HEK293 (cell line): ENCODE measurements around the gene FCAR.
"Not testable (repeated sequence)": the region's sequence is repeated elsewhere in the genome, so short reads cannot be mapped to it uniquely, and the experiment has no call there.

ENCODE experiments used
- CTCF ChIA-PET: fragments of 350-600 bp; formaldehyde crosslinking; extraction: SDS; loops from one replicate; lab custom pipeline; 2021; ENCODE audit warnings: antibody characterized with exemption; lab: Yijun Ruan, JAX
- POLR2A ChIA-PET: fragments of 300-600 bp; formaldehyde crosslinking; extraction: SDS; loops from one replicate; lab custom pipeline; 2020; ENCODE audit warnings: antibody characterized with exemption, inconsistent platforms; lab: Yijun Ruan, JAX
- H3K27ac ChIP-seq: fragments of 200-500 bp; sonication (Bioruptor generic); 2 replicates; pipeline ENCODE4 v1.5.1; 2014; ENCODE audit warnings: low read depth, low read length, control low read depth, inconsistent platforms; ENCODE audit errors: extremely low read depth
- H3K36me3 ChIP-seq, 2 experiments: fragments of 200-500 bp in 1 of 2; sonication (Bioruptor generic) in 1 of 2; 1 replicate in 1 of 2; 2 replicates in 1 of 2; pipeline ENCODE4 v1.5.1; 2014 to 2017; ENCODE audit warnings: inconsistent platforms in 2 of 2, low read length in 2 of 2; ENCODE audit not compliant: control insufficient read depth in 2 of 2, insufficient read depth in 1 of 2
- H3K4me1 ChIP-seq: fragments of 200-500 bp; sonication (Bioruptor generic); 2 replicates; pipeline ENCODE4 v1.5.1; 2014; ENCODE audit warnings: mild to moderate bottlenecking, low read length, inconsistent platforms; ENCODE audit not compliant: control insufficient read depth, insufficient read depth
- H3K4me3 ChIP-seq: 2 replicates; pipeline ENCODE4 v1.5.1; 2011; ENCODE audit warnings: low read depth, mild to moderate bottlenecking, control low read depth, low read length, moderate library complexity
- H3K9me3 ChIP-seq: fragments of 200-500 bp; sonication (Bioruptor generic); 2 replicates; pipeline ENCODE4 v1.5.1; 2014; ENCODE audit warnings: low read depth, low read length, inconsistent platforms; ENCODE audit not compliant: control insufficient read depth, insufficient read depth
- ATF2 ChIP-seq: fragments of 450-650 bp; formaldehyde crosslinking; IDR thresholded peaks from 2 replicates; pipeline ENCODE4 v1.5.1; 2016; ENCODE audit warnings: missing biosample characterization, missing genetic modification characterization, low read depth
- BCL6B ChIP-seq: fragments of 450-650 bp; formaldehyde crosslinking; IDR thresholded peaks from 2 replicates; pipeline ENCODE4 v1.5.1; 2017; ENCODE audit warnings: missing biosample characterization, missing genetic modification characterization
- GLI2 ChIP-seq: fragments of 450-650 bp; formaldehyde crosslinking; IDR thresholded peaks from 2 replicates; pipeline ENCODE4; 2017; ENCODE audit warnings: missing biosample characterization, missing genetic modification characterization, low read depth, borderline replicate concordance
- GLIS1 ChIP-seq: fragments of 450-650 bp; formaldehyde crosslinking; IDR thresholded peaks from 2 replicates; pipeline ENCODE4 v1.5.1; 2016; ENCODE audit warnings: missing biosample characterization, missing genetic modification characterization
- MEIS1 ChIP-seq: sonication (generic); formaldehyde crosslinking; IDR thresholded peaks from 2 replicates; pipeline ENCODE4 v1.8.1; 2022; ENCODE audit warnings: missing genetic modification reagents, mild to moderate bottlenecking, borderline replicate concordance
- OSR2 ChIP-seq: fragments of 450-650 bp; formaldehyde crosslinking; IDR thresholded peaks from 2 replicates; pipeline ENCODE4 v1.5.1; 2016; ENCODE audit warnings: missing biosample characterization, missing genetic modification characterization
- ZBTB20 ChIP-seq: fragments of 450-650 bp; formaldehyde crosslinking; IDR thresholded peaks from 2 replicates; pipeline ENCODE4 v1.5.1; 2016; ENCODE audit warnings: missing biosample characterization, missing genetic modification characterization
- ZFP69B ChIP-seq: fragments of 450-650 bp; formaldehyde crosslinking; IDR thresholded peaks from 2 replicates; pipeline ENCODE4 v1.5.1; 2016; ENCODE audit warnings: missing biosample characterization, missing genetic modification characterization
- ZNF133 ChIP-seq: fragments of 450-650 bp; formaldehyde crosslinking; IDR thresholded peaks from 2 replicates; pipeline ENCODE4 v1.5.1; 2016; ENCODE audit warnings: missing biosample characterization, missing genetic modification characterization
- ZNF211 ChIP-seq: fragments of 450-650 bp; formaldehyde crosslinking; IDR thresholded peaks from 2 replicates; pipeline ENCODE4 v1.5.1; 2016; ENCODE audit warnings: low read depth, missing biosample characterization, missing genetic modification characterization
- ZNF23 ChIP-seq: fragments of 450-650 bp; formaldehyde crosslinking; IDR thresholded peaks from 2 replicates; pipeline ENCODE4 v1.5.1; 2016; ENCODE audit warnings: missing biosample characterization, missing genetic modification characterization, borderline replicate concordance
- ZNF239 ChIP-seq: fragments of 450-650 bp; formaldehyde crosslinking; IDR thresholded peaks from 2 replicates; pipeline ENCODE4 v1.5.1; 2016; ENCODE audit warnings: missing biosample characterization, missing genetic modification characterization
- ZNF404 ChIP-seq: fragments of 450-650 bp; formaldehyde crosslinking; IDR thresholded peaks from 2 replicates; pipeline ENCODE4 v1.5.1; 2017; ENCODE audit warnings: missing biosample characterization, missing genetic modification characterization
- ZNF426 ChIP-seq: fragments of 450-650 bp; formaldehyde crosslinking; IDR thresholded peaks from 2 replicates; pipeline ENCODE4 v1.5.1; 2017; ENCODE audit warnings: missing biosample characterization, missing genetic modification characterization, mild to moderate bottlenecking, inconsistent platforms, moderate library complexity
- ZNF433 ChIP-seq: fragments of 450-650 bp; formaldehyde crosslinking; IDR thresholded peaks from 2 replicates; pipeline ENCODE4 v1.5.1; 2016; ENCODE audit warnings: missing biosample characterization, missing genetic modification characterization, low read depth
- ZNF473 ChIP-seq: fragments of 450-650 bp; formaldehyde crosslinking; IDR thresholded peaks from 2 replicates; pipeline ENCODE4 v1.5.1; 2017; ENCODE audit warnings: missing biosample characterization, missing genetic modification characterization
- ZNF510 ChIP-seq: fragments of 450-650 bp; formaldehyde crosslinking; IDR thresholded peaks from 2 replicates; pipeline ENCODE4 v1.5.1; 2018; ENCODE audit warnings: mild to moderate bottlenecking, missing genetic modification characterization, missing biosample characterization; ENCODE audit not compliant: insufficient replicate concordance
- ZNF529 ChIP-seq: fragments of 450-650 bp; formaldehyde crosslinking; IDR thresholded peaks from 2 replicates; pipeline ENCODE4 v1.5.1; 2017; ENCODE audit warnings: missing genetic modification characterization, missing biosample characterization; ENCODE audit not compliant: insufficient replicate concordance
- ZNF580 ChIP-seq: fragments of 450-650 bp; formaldehyde crosslinking; IDR thresholded peaks from 2 replicates; pipeline ENCODE4 v1.5.1; 2016; ENCODE audit warnings: missing biosample characterization, missing genetic modification characterization
- ZNF600 ChIP-seq: fragments of 450-650 bp; formaldehyde crosslinking; IDR thresholded peaks from 2 replicates; pipeline ENCODE4 v1.5.1; 2016; ENCODE audit warnings: missing biosample characterization, missing genetic modification characterization
- ZNF623 ChIP-seq: fragments of 450-650 bp; formaldehyde crosslinking; IDR thresholded peaks from 2 replicates; pipeline ENCODE4 v1.5.1; 2016; ENCODE audit warnings: missing biosample characterization, missing genetic modification characterization
- ZNF704 ChIP-seq: fragments of 450-650 bp; formaldehyde crosslinking; IDR thresholded peaks from 2 replicates; pipeline ENCODE4 v1.5.1; 2016; ENCODE audit warnings: missing biosample characterization, missing genetic modification characterization
- ZNF747 ChIP-seq: fragments of 450-650 bp; formaldehyde crosslinking; IDR thresholded peaks from 2 replicates; pipeline ENCODE4 v1.5.1; 2016; ENCODE audit warnings: missing biosample characterization, missing genetic modification characterization
- ZSCAN18 ChIP-seq: fragments of 450-650 bp; formaldehyde crosslinking; IDR thresholded peaks from 2 replicates; pipeline ENCODE4 v1.5.1; 2016; ENCODE audit warnings: missing biosample characterization, missing genetic modification characterization

Gene FCAR

GRCh38 chr19:54906819-54907218 lies 32.8 kb downstream of the FCAR start:
- TF ChIP-seq ZNF600 (no peak), ZNF23 (no peak), ZNF473 (tag by site-specific recombination) (no peak), ZNF580 (tag by site-specific recombination) (no peak), ZFP69B (no peak), ZNF510 (tag by site-specific recombination) (no peak), BCL6B (no peak), OSR2 (tag by site-specific recombination) (no peak), MEIS1 (no peak), GLIS1 (no peak)
- TF ChIP-seq, all 188 proteins: peak for 0
- Histone ChIP-seq H3K4me1 (no peaks in the 10 kb centered on the region), H3K27ac (no peak overlapping the region), H3K9me3 (no peaks in the 10 kb centered on the region), H3K36me3 (no peaks in the 10 kb centered on the region), H3K4me3 (no peak overlapping the region)
- ChIA-PET CTCF (interaction anchor here (1.0 kb wide), 1 partner anchor 25 kb away, joined by 4 read pairs; no protein-coding TSS in a partner anchor), POLR2A (no interaction called here)

- H3K4me1 ChIP-seq, H3K9me3 ChIP-seq, H3K27ac ChIP-seq, H3K4me3 ChIP-seq, H3K36me3 ChIP-seq, POLR2A ChIA-PET: not testable (repeated sequence)
- CTCF ChIA-PET = interaction anchor here (0.6 to 1.0 kb wide), 3 partner anchors 26 to 596 kb away, joined by 3 to 4 read pairs (median 3); no protein-coding TSS in a partner anchor
These were observed 33.9 kb downstream of the FCAR start for GRCh38 chr19:54907899-54908298.

GRCh38 chr19:54916822-54917221 lies 42.8 kb downstream of the FCAR start:
- H3K36me3 ChIP-seq = no peaks in the 10 kb centered on the region
- H3K27ac ChIP-seq = no peak overlapping the region
- H3K4me1 ChIP-seq = no peaks in the 10 kb centered on the region
- CTCF ChIA-PET = interaction anchor here (0.6 to 2.1 kb wide), 3 partner anchors 36 to 435 kb away, joined by 3 to 16 read pairs (median 4); no protein-coding TSS in a partner anchor
- H3K9me3 ChIP-seq = no peaks in the 10 kb centered on the region
- TF ChIP-seq ATF2 (tag by site-specific recombination) = no peak
- no peak for TF ChIP-seq ZNF426 (tag by site-specific recombination)
- no peak for TF ChIP-seq ZNF580 (tag by site-specific recombination)
- TF ChIP-seq ZSCAN18 (tag by site-specific recombination) = no peak
- TF ChIP-seq ZNF510 (tag by site-specific recombination) = no peak
- no peak for TF ChIP-seq GLI2 (tag by site-specific recombination)
- no peak for TF ChIP-seq ZBTB20 (tag by site-specific recombination)
- no peak for TF ChIP-seq ZNF529 (tag by site-specific recombination)
- TF ChIP-seq GLIS1 = no peak
- no peak for TF ChIP-seq ZNF704 (tag by site-specific recombination)
- no peak for TF ChIP-seq ZNF133
- no peak for TF ChIP-seq ZNF239 (tag by site-specific recombination)
- no peak for TF ChIP-seq ZNF623
- no peak for TF ChIP-seq OSR2 (tag by site-specific recombination)
- TF ChIP-seq ZNF404 (tag by site-specific recombination) = no peak
- TF ChIP-seq ZNF747 = no peak
- no peak for TF ChIP-seq ZNF433 (tag by site-specific recombination)
- no peak for TF ChIP-seq ZNF211 (tag by site-specific recombination)
- no peak overlapping the region for H3K4me3 ChIP-seq
- POLR2A ChIA-PET = no interaction called here
